ENCODE data around the gene SULT2A1. TPM values are rescaled to one million over a fixed set of nuclear protein-coding genes. Genes with fewer than 3 reads are reported as not detected.
"Not testable (repeated sequence)": the region's sequence is repeated elsewhere in the genome, so short reads cannot be mapped to it uniquely, and the experiment has no call there.

SULT2A1 gene
- total RNA-seq, 1 donor from 2014 or later, result not detected

GRCh38 chr19:47860602-47861297, 25.4 kb downstream of the SULT2A1 start:
- no peak for DNase-seq

- not testable (repeated sequence) for DNase-seq
Measured at GRCh38 chr19:47859838-47860237, 26.3 kb downstream of the SULT2A1 start.

GRCh38 chr19:47858646-47859285, 27.3 kb downstream of the SULT2A1 start, which contains the start of gene TPRX2:
TSS of gene TPRX2 (plus strand) at chr19:47859235. CDS start at chr19:47859247, 12 bp downstream.
- not testable (repeated sequence) for DNase-seq

- not testable (repeated sequence) for DNase-seq
Measured at GRCh38 chr19:47858231-47858630, 27.9 kb downstream of the SULT2A1 start.

GRCh38 chr19:47854459-47854858, 31.7 kb downstream of the SULT2A1 start:
- no peak for DNase-seq

GRCh38 chr19:47853003-47853402, 33.1 kb downstream of the SULT2A1 start:
- DNase-seq, result no peak

- DNase-seq, result no peak
Measured at GRCh38 chr19:47848823-47849473, 37.2 kb downstream of the SULT2A1 start.

GRCh38 chr19:47848425-47848822, 37.7 kb downstream of the SULT2A1 start:
- no peak for DNase-seq

- no peak for DNase-seq
Measured at GRCh38 chr19:47842941-47843340, 43.2 kb downstream of the SULT2A1 start.

- DNase-seq, result no peak
Measured at GRCh38 chr19:47839913-47840312, 46.2 kb downstream of the SULT2A1 start.

- no peak for DNase-seq
Measured at GRCh38 chr19:47839411-47839810, 46.7 kb downstream of the SULT2A1 start.

GRCh38 chr19:47836038-47836437, 50.1 kb downstream of the SULT2A1 start:
- no peak for DNase-seq

- no peak for DNase-seq
Measured at GRCh38 chr19:47832723-47833122, 53.4 kb downstream of the SULT2A1 start.

GRCh38 chr19:47826800-47827199, 59.3 kb downstream of the SULT2A1 start:
- DNase-seq, result no peak

GRCh38 chr19:47824396-47824795, 61.7 kb downstream of the SULT2A1 start:
- no peak for DNase-seq

GRCh38 chr19:47821460-47822020, 64.6 kb downstream of the SULT2A1 start, which contains the start of gene CRX:
TSS of gene CRX (plus strand) at chr19:47821937. CDS start at chr19:47834444, 12,507 bp downstream.
- no peak for DNase-seq

Other genes with a start within 250 kb of the SULT2A1 start
- gene EHD2, start 172.9 kb downstream of the SULT2A1 start, total RNA-seq, result 2.2 TPM
- 52.4 TPM for gene NOP53, start 140.8 kb downstream of the SULT2A1 start, total RNA-seq
- 151 TPM for gene SELENOW, start 107.6 kb downstream of the SULT2A1 start, total RNA-seq
- gene TPRX1, start 81.8 kb downstream of the SULT2A1 start, total RNA-seq, result not detected
- not detected for gene CRX, start 64.4 kb downstream of the SULT2A1 start, total RNA-seq
- gene TPRX2, start 27.1 kb downstream of the SULT2A1 start, total RNA-seq, result not detected
- not detected for gene BSPH1, start 105.9 kb upstream of the SULT2A1 start, total RNA-seq
- gene ELSPBP1, start 108.3 kb upstream of the SULT2A1 start, total RNA-seq, result not detected
- not detected for gene CABP5, start 157.8 kb upstream of the SULT2A1 start, total RNA-seq
- 9.7 TPM for gene PLA2G4C, start 224.5 kb upstream of the SULT2A1 start, total RNA-seq